Smooth muscle cell (in vitro differentiated cells): ENCODE data around the gene KRT86. TPM values are rescaled to one million over a fixed set of nuclear protein-coding genes. Genes with fewer than 3 reads are reported as not detected.
A peak's percentile ranks its signal among the peaks of the same experiment; 100 is the strongest.

Source experiments
- DNase-seq: peaks from one replicate; lab custom pipeline; 2025; ENCODE audit not compliant: unreplicated experiment; lab: John Stamatoyannopoulos, UW
- H2AFZ ChIP-seq: fragments of 200-600 bp; sonication (generic); 2 replicates; pipeline ENCODE4 v1.6.0; 2016; ENCODE audit warnings: antibody characterized with exemption, low read depth, mild to moderate bottlenecking
- H3F3A ChIP-seq: fragments of 200-600 bp; sonication (generic); 2 replicates; pipeline ENCODE4 v1.6.0; 2017; ENCODE audit warnings: antibody characterized with exemption, low read depth
- H3K27ac ChIP-seq: fragments of 200-600 bp; sonication (generic); 2 replicates; pipeline ENCODE4 v1.5.1; 2016; ENCODE audit warnings: low read depth, mild to moderate bottlenecking
- H3K27me3 ChIP-seq: fragments of 200-600 bp; sonication (generic); 2 replicates; pipeline ENCODE4 v1.6.1; 2016; ENCODE audit warnings: low read depth, mild to moderate bottlenecking
- H3K36me3 ChIP-seq: fragments of 200-600 bp; sonication (generic); 2 replicates; pipeline ENCODE4 v1.5.1; 2016; ENCODE audit warnings: low read depth
- H3K4me1 ChIP-seq: fragments of 200-600 bp; sonication (generic); 2 replicates; pipeline ENCODE4 v1.5.1; 2016; ENCODE audit warnings: low read depth
- H3K4me2 ChIP-seq: fragments of 200-600 bp; sonication (generic); 2 replicates; pipeline ENCODE4 v1.6.0; 2016; ENCODE audit warnings: mild to moderate bottlenecking
- H3K4me3 ChIP-seq: fragments of 200-600 bp; sonication (generic); 2 replicates; pipeline ENCODE4 v1.5.1; 2016; ENCODE audit warnings: mild to moderate bottlenecking
- H3K79me2 ChIP-seq: fragments of 200-600 bp; sonication (generic); 2 replicates; pipeline ENCODE4 v1.6.0; 2016; ENCODE audit warnings: low read depth, mild to moderate bottlenecking
- H3K9ac ChIP-seq: fragments of 200-600 bp; sonication (generic); 2 replicates; pipeline ENCODE4 v1.6.0; 2016; ENCODE audit warnings: low read depth
- H3K9me3 ChIP-seq: fragments of 200-600 bp; sonication (generic); replicated peaks from 2 replicates; pipeline ENCODE4 v1.5.1; 2016; ENCODE audit warnings: low read depth
- H4K20me1 ChIP-seq: fragments of 200-600 bp; sonication (generic); 2 replicates; pipeline ENCODE4 v1.6.0; 2016; ENCODE audit warnings: low read depth
- WGBS: methylation state at CpG from one replicate; pipeline ENCODE4 v1.1.7; 2016; ENCODE audit warnings: low lambda C conversion rate; 5-methylcytosine and 5-hydroxymethylcytosine counted together
- polyA plus RNA-seq: library from polyadenylated mRNA; unstranded; fragments of >200 nt; fragmentation: Nextera tagmentation; extraction: Ambion mirVana; gene quantifications from 2 replicates; pipeline ENCODE4 v1.2.1, GENCODE V29; 2016
- total RNA-seq: library from RNA; depleted of rRNA; stranded (reverse); fragments of >200 nt; gene quantifications from 2 replicates; pipeline ENCODE4 v1.2.3, GENCODE V29; 2014
- TF ChIP-seq, protein P1 (sequence below): fragments of 200-600 bp; sonication (generic); IDR thresholded peaks from 2 replicates; pipeline ENCODE4 v1.5.1; 2017; ENCODE audit warnings: borderline replicate concordance, mild to moderate bottlenecking, antibody characterized with exemption; ENCODE audit not compliant: insufficient read depth, poor library complexity, severe bottlenecking

The KRT86 gene
- total and polyA plus RNA-seq, 2 experiments from 2014 or later, result not detected

DNA sequence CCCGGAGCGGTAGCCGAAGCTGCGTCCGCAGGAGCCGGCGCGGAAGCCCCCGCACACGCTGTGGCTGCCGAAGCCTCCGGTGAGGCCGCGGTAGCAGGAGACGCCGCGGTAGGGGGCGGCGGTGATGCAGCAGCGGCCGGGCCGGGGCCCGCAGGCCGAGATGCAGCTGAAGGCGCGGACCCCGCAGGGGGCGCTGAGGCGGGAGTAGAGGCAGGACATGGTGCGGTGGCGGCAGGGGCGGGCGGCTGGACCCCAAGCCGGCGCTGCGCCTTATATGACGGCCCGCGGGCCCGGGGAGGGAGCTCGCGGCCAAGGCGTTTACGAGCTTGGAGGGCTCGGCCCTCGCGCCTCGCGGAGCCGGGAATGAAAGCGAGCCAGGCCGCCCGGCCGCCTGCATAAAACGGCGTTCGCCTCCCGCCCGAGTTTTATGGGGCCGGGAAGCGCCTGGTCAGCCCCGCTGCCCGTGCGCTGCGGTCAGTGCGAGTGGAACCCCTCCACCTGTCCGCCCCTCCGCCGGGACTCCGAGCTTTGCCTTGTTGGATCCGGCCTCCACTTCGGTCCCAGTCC is 16.0 kb upstream of the KRT86 start:
- H3K4me3 ChIP-seq, result no peak overlapping the region
- no peaks in the 10 kb centered on the region for H4K20me1 ChIP-seq
- H3K79me2 ChIP-seq, result no peaks in the 10 kb centered on the region
- DNase-seq, result no peak
- H3K27me3 ChIP-seq, result peaks cover 84% of the 10 kb centered on the region
- no peaks in the 10 kb centered on the region for H3K9me3 ChIP-seq
- no peaks in the 10 kb centered on the region for H3F3A ChIP-seq
- H3K9ac ChIP-seq, result no peak overlapping the region
- 22% methylated on average over 49 of the region's 72 CpGs for WGBS
- TF ChIP-seq, protein P1, sequence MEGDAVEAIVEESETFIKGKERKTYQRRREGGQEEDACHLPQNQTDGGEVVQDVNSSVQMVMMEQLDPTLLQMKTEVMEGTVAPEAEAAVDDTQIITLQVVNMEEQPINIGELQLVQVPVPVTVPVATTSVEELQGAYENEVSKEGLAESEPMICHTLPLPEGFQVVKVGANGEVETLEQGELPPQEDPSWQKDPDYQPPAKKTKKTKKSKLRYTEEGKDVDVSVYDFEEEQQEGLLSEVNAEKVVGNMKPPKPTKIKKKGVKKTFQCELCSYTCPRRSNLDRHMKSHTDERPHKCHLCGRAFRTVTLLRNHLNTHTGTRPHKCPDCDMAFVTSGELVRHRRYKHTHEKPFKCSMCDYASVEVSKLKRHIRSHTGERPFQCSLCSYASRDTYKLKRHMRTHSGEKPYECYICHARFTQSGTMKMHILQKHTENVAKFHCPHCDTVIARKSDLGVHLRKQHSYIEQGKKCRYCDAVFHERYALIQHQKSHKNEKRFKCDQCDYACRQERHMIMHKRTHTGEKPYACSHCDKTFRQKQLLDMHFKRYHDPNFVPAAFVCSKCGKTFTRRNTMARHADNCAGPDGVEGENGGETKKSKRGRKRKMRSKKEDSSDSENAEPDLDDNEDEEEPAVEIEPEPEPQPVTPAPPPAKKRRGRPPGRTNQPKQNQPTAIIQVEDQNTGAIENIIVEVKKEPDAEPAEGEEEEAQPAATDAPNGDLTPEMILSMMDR, result peak; percentile 7
- H3K36me3 ChIP-seq, result no peaks in the 10 kb centered on the region
- no peak overlapping the region for H2AFZ ChIP-seq
- peak overlapping the region; percentile 66 for H3K4me2 ChIP-seq
- no peaks in the 10 kb centered on the region for H3K4me1 ChIP-seq
- no peak overlapping the region for H3K27ac ChIP-seq

DNA sequence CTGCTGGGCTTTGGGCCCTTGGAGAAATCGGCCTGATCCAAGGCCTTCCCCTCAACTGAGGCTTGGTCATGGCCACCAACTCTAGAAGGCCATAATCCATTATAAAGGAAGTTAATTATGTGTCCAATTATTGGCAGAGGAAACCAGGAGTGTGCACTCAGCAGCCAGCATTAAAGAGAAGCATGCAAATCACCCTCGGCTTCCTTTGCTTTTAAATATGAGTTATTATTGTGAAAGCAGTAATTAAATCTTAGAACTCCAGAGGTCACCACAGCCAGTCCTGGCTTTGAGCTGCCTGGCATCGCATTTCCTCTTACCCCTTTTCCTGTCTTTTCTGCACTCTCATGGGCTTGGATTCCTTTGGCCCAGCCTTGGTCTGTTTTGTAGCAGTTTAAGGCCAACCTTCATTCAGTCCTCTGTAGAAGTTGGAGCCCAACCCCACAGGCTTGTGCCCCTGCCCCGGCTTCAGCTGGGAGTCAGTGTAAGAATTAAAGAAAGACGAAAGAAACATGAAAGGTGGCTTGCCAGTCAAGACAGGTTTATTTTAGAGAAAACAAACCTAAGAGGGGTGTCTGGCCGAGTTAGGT is 14.7 kb upstream of the KRT86 start:
- Histone ChIP-seq H3K36me3 (no peaks in the 10 kb centered on the region), H3F3A (no peaks in the 10 kb centered on the region), H3K27ac (no peak overlapping the region), H3K79me2 (no peaks in the 10 kb centered on the region), H2AFZ (no peak overlapping the region), H4K20me1 (no peaks in the 10 kb centered on the region), H3K27me3 (peaks cover 71% of the 10 kb centered on the region), H3K4me1 (no peaks in the 10 kb centered on the region), H3K4me2 (no peak overlapping the region), H3K9me3 (no peaks in the 10 kb centered on the region), H3K4me3 (no peak overlapping the region), H3K9ac (no peak overlapping the region)
- TF ChIP-seq, protein P1, result no peak
- WGBS, result 88% methylated on average over 6 of the region's 6 CpGs
- DNase-seq, result no peak

DNA sequence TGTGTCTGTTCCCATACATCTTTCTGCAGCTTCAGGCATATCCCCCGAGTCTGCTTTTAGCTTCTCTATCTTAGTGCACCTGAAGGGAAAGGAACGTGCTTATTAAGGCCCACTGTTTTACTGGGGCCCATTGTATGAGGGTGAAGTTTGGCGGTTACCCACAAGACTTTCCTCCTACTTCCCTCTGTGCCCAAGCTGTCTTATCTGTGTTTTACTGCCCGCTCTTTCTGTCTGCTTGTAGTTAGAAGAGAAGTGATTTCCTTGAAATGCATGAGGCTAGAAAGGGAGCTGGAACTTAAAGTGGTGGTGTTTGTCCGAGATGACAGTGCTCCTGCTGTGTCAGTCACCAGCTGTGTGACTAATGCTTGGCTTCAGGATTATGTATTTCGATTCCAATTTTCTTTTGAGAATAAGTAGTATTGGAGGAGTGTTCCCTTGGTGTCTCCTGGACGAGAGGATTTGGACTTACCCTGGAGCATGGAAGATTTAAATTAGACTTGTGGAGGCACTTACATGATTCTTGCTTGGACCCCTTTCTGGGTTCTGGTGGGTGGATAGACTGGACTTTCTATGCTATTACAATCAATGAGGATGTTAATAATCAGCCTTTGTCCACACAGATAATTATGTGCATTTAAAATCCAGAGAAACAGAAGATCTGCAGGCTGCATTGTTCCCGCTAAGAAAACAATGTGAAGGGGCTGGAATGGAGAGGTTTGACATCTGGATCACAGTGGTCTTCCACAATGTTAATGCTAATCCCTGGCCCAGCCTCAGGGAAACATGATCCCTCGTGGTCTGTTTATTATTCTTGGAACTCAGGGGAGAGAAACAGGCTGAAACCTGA is 13.9 kb upstream of the KRT86 start:
- WGBS, result 74% methylated on average over 9 of the region's 9 CpGs
- Histone ChIP-seq H3K27me3 (peaks cover 63% of the 10 kb centered on the region), H3K9me3 (no peaks in the 10 kb centered on the region), H3K4me2 (no peak overlapping the region), H3K4me1 (no peaks in the 10 kb centered on the region), H2AFZ (no peak overlapping the region), H3K9ac (no peak overlapping the region), H3F3A (no peaks in the 10 kb centered on the region), H3K4me3 (no peak overlapping the region), H3K27ac (no peak overlapping the region), H3K79me2 (no peaks in the 10 kb centered on the region), H4K20me1 (no peaks in the 10 kb centered on the region), H3K36me3 (no peaks in the 10 kb centered on the region)
- no peak for DNase-seq
- TF ChIP-seq, protein P1, result no peak
